ENCODE data around the gene HPSE2.

The HPSE2 gene

DNA sequence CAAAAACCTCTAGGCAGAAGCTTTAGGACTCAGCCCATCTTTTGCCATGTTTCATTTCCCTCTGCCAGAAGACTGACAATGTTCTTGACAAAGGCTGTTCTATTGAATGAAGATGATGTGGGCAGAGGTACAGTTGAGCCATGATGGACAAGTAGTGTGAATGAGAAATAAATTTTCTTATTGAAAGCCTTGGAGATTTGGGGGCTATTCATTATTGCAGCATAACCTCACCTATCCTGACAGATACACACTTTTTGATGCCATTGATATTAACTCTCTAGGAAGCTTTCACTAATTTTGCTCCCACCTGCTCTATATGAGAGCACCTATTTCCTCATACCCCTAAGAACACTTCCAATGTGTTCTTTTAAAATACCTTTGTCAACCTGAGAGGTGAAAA lies 752.0 kb downstream of the HPSE2 start:
- no peak for TF ChIP-seq CTCF (IDR thresholded peaks at IDR 0.05; ENCODE audit: low read depth, low read length, missing control alignments)
- DNase-seq (ENCODE audit: low read depth): no peak
- no peak overlapping the region for H3K4me3 ChIP-seq (ENCODE audit: low read depth, low read length)

DNA sequence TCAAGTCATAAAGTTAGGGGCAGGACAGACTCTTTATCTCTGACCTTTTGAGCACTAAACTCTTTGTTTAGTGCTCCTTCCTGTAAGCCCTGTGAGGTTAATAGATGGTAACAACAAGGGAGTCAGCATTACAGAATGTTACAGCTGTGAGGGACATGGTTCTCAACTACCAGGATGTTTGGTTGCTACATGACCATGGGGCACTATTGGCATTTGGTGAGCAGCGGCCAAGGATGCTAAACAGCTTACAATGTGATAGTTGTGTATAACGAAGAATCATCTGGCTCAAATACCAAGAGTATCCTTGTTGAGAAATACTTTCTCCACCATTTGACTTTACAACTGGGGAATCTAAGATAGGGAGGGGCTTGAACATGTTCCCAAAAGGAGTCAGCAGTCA lies 753.6 kb downstream of the HPSE2 start:
- TF ChIP-seq CTCF (IDR thresholded peaks at IDR 0.05; ENCODE audit: low read depth, low read length, missing control alignments): no peak
- H3K4me3 ChIP-seq (ENCODE audit: low read depth, low read length): no peak overlapping the region
- DNase-seq (ENCODE audit: low read depth): no peak

- no peak for DNase-seq (ENCODE audit: low read depth)
- TF ChIP-seq CTCF (IDR thresholded peaks at IDR 0.05; ENCODE audit: low read depth, low read length, missing control alignments): no peak
- H3K4me3 ChIP-seq (ENCODE audit: low read depth, low read length): no peak overlapping the region
Measured at GRCh38 chr10:98481404-98481945, 754.2 kb downstream of the HPSE2 start.

- DNase-seq (ENCODE audit: low read depth): no peak
- TF ChIP-seq CTCF (IDR thresholded peaks at IDR 0.05; ENCODE audit: low read depth, low read length, missing control alignments): no peak
- H3K4me3 ChIP-seq (ENCODE audit: low read depth, low read length): no peak overlapping the region
Measured at GRCh38 chr10:98478430-98479222, 757.0 kb downstream of the HPSE2 start.

- DNase-seq (ENCODE audit: low read depth): no peak
- H3K4me3 ChIP-seq (ENCODE audit: low read depth, low read length): no peak overlapping the region
- no peak for TF ChIP-seq CTCF (IDR thresholded peaks at IDR 0.05; ENCODE audit: low read depth, low read length, missing control alignments)
Measured at GRCh38 chr10:98477861-98478260, 757.8 kb downstream of the HPSE2 start.

DNA sequence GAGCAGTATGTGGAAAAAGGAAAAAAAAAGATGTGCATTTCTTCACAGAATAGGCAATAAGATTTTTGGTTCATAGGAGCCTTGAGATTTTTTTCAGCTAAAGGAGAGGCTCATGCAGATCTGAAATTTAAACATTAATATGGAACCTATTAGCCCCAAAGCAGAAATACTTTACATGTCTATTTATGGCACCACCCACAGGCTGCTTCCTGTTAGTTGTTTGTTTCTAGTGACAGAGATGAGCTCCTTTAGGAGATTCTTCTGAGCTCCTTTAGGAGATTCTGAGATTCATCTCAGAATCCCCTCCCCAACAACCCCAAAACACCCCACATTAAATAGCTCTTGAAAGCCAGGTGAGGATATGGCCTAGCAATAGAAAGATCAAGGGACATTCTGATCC lies 761.0 kb downstream of the HPSE2 start:
- TF ChIP-seq CTCF (IDR thresholded peaks at IDR 0.05; ENCODE audit: low read depth, low read length, missing control alignments): no peak
- DNase-seq (ENCODE audit: low read depth): no peak
- no peak overlapping the region for H3K4me3 ChIP-seq (ENCODE audit: low read depth, low read length)

- no peak for DNase-seq (ENCODE audit: low read depth)
- no peak for TF ChIP-seq CTCF (IDR thresholded peaks at IDR 0.05; ENCODE audit: low read depth, low read length, missing control alignments)
- H3K4me3 ChIP-seq (ENCODE audit: low read depth, low read length): no peak overlapping the region
Measured at GRCh38 chr10:98472196-98472595, 763.5 kb downstream of the HPSE2 start.
